Mesendoderm (in vitro differentiated cells): ENCODE measurements around the gene HPX.
"Not testable (repeated sequence)": the region's sequence is repeated elsewhere in the genome, so short reads cannot be mapped to it uniquely, and the experiment has no call there.

Source experiments
- DNase-seq: peaks from one replicate; pipeline ENCODE4 v3.0.0; 2013
- H2AK5ac ChIP-seq: 2 replicates; pipeline ENCODE4 v1.6.1; 2013; ENCODE audit warnings: low read length, inconsistent platforms
- H2BK120ac ChIP-seq: 2 replicates; pipeline ENCODE4 v1.6.1; 2013; ENCODE audit warnings: low read depth, mild to moderate bottlenecking, low read length, moderate library complexity, mixed read lengths
- H2BK15ac ChIP-seq: replicated peaks from 2 replicates; pipeline ENCODE4 v1.6.1; 2013; ENCODE audit warnings: low read depth, mild to moderate bottlenecking, moderate library complexity
- H2BK5ac ChIP-seq: 2 replicates; pipeline ENCODE4 v1.6.1; 2013; ENCODE audit warnings: low read length, inconsistent platforms
- H3K18ac ChIP-seq: 2 replicates; pipeline ENCODE4 v1.6.1; 2013; ENCODE audit warnings: mild to moderate bottlenecking, low read length, mixed read lengths
- H3K23ac ChIP-seq: one replicate; pipeline ENCODE4 v1.6.1; 2013; ENCODE audit warnings: low read length
- H3K27ac ChIP-seq: 2 replicates; pipeline ENCODE4 v1.5.1; 2013; ENCODE audit warnings: low read depth, mild to moderate bottlenecking, inconsistent platforms, low read length, moderate library complexity
- H3K27me3 ChIP-seq: 2 replicates; pipeline ENCODE4 v1.6.1; 2013; ENCODE audit warnings: low read length, control low read depth, mild to moderate bottlenecking, inconsistent platforms; ENCODE audit not compliant: insufficient read depth, poor library complexity
- H3K36me3 ChIP-seq: 2 replicates; pipeline ENCODE4 v1.6.1; 2013; ENCODE audit warnings: low read length, inconsistent platforms; ENCODE audit not compliant: control insufficient read depth, insufficient read depth
- H3K4ac ChIP-seq: one replicate; pipeline ENCODE4 v1.6.1; 2013; ENCODE audit warnings: low read depth, mild to moderate bottlenecking, low read length, moderate library complexity
- H3K4me1 ChIP-seq: 2 replicates; pipeline ENCODE4 v1.6.1; 2013; ENCODE audit warnings: low read depth, low read length, inconsistent platforms; ENCODE audit not compliant: control insufficient read depth
- H3K4me2 ChIP-seq: 2 replicates; pipeline ENCODE4 v1.6.1; 2013; ENCODE audit warnings: low read length
- H3K4me3 ChIP-seq: 2 replicates; pipeline ENCODE4 v1.5.1; 2013; ENCODE audit warnings: mild to moderate bottlenecking, low read length
- H3K56ac ChIP-seq: one replicate; pipeline ENCODE4 v1.6.1; 2013; ENCODE audit warnings: low read length
- H3K79me1 ChIP-seq: 2 replicates; pipeline ENCODE4 v1.6.1; 2013; ENCODE audit warnings: low read length, inconsistent platforms
- H3K79me2 ChIP-seq: 2 replicates; pipeline ENCODE4 v1.6.1; 2013; ENCODE audit warnings: mild to moderate bottlenecking, low read length; ENCODE audit not compliant: control insufficient read depth, insufficient read depth
- H3K9ac ChIP-seq: 2 replicates; pipeline ENCODE4 v1.6.1; 2013; ENCODE audit warnings: low read length, inconsistent platforms
- H4K5ac ChIP-seq: one replicate; pipeline ENCODE4 v1.6.1; 2013; ENCODE audit warnings: low read length
- H4K8ac ChIP-seq: one replicate; pipeline ENCODE4 v1.6.1; 2013; ENCODE audit warnings: low read depth, mild to moderate bottlenecking, control low read depth, low read length, moderate library complexity
- WGBS: extraction: QIAGEN DNeasy Blood & Tissue Kit; methylation state at CpG from one replicate; pipeline ENCODE4 v1.1.7; 2013; ENCODE audit warnings: low lambda C conversion rate, missing lambda C conversion rate; ENCODE audit not compliant: insufficient coverage; ENCODE audit errors: extremely low coverage; 5-methylcytosine and 5-hydroxymethylcytosine counted together

Gene HPX

GRCh38 chr11:6392251-6392650 lies 48.5 kb downstream of the HPX start:
- not testable (repeated sequence) for H3K4ac ChIP-seq, H3K56ac ChIP-seq, H3K27me3 ChIP-seq, H3K9ac ChIP-seq, H3K18ac ChIP-seq, H2BK15ac ChIP-seq, H3K4me2 ChIP-seq, DNase-seq, H4K5ac ChIP-seq, H2BK120ac ChIP-seq, H2BK5ac ChIP-seq, H3K79me1 ChIP-seq, H3K27ac ChIP-seq, H4K8ac ChIP-seq, H3K4me1 ChIP-seq, H3K23ac ChIP-seq, H2AK5ac ChIP-seq, H3K36me3 ChIP-seq, H3K4me3 ChIP-seq, H3K79me2 ChIP-seq
- no CpG with 5 or more reads among the region's 4 CpGs for WGBS

GRCh38 chr11:6391537-6392134 lies 49.2 kb downstream of the HPX start:
- no peak overlapping the region for H3K27ac ChIP-seq
- no peak overlapping the region for H3K9ac ChIP-seq
- no peak overlapping the region for H3K56ac ChIP-seq
- no CpG with 5 or more reads among the region's 18 CpGs for WGBS
- H3K4me1 ChIP-seq = peaks cover 4% of the 10 kb centered on the region
- H2AK5ac ChIP-seq = no peak overlapping the region
- no peaks in the 10 kb centered on the region for H3K36me3 ChIP-seq
- no peak for DNase-seq
- H2BK15ac ChIP-seq = no peak overlapping the region
- no peak overlapping the region for H3K18ac ChIP-seq
- no peaks in the 10 kb centered on the region for H3K27me3 ChIP-seq
- H3K79me1 ChIP-seq = no peaks in the 10 kb centered on the region
- no peak overlapping the region for H3K23ac ChIP-seq
- H3K79me2 ChIP-seq = no peaks in the 10 kb centered on the region
- no peak overlapping the region for H2BK120ac ChIP-seq
- H2BK5ac ChIP-seq = no peak overlapping the region
- H4K8ac ChIP-seq = no peak overlapping the region
- H3K4ac ChIP-seq = no peak overlapping the region
- H3K4me2 ChIP-seq = no peak overlapping the region
- no peak overlapping the region for H3K4me3 ChIP-seq
- H4K5ac ChIP-seq = no peak overlapping the region

GRCh38 chr11:6390718-6391469 lies 49.9 kb downstream of the HPX start:
- no peak overlapping the region for H4K5ac ChIP-seq
- no peak for DNase-seq
- H3K4me1 ChIP-seq = peaks cover 4% of the 10 kb centered on the region
- no peak overlapping the region for H2BK120ac ChIP-seq
- no peak overlapping the region for H2AK5ac ChIP-seq
- no peak overlapping the region for H4K8ac ChIP-seq
- H3K9ac ChIP-seq = peak overlapping the region; percentile 81
- no peaks in the 10 kb centered on the region for H3K27me3 ChIP-seq
- H3K23ac ChIP-seq = no peak overlapping the region
- H3K56ac ChIP-seq = peak overlapping the region; percentile 88
- H2BK15ac ChIP-seq = no peak overlapping the region
- H3K4me3 ChIP-seq = peak overlapping the region; percentile 70
- H3K36me3 ChIP-seq = no peaks in the 10 kb centered on the region
- H3K18ac ChIP-seq = no peak overlapping the region
- no peak overlapping the region for H2BK5ac ChIP-seq
- H3K4me2 ChIP-seq = peak overlapping the region; percentile 87
- H3K79me1 ChIP-seq = no peaks in the 10 kb centered on the region
- H3K4ac ChIP-seq = no peak overlapping the region
- H3K79me2 ChIP-seq = no peaks in the 10 kb centered on the region
- peak overlapping the region; percentile 29 for H3K27ac ChIP-seq
- no CpG with 5 or more reads among the region's 19 CpGs for WGBS

GRCh38 chr11:6389905-6390717 lies 50.7 kb downstream of the HPX start, which contains the start of gene SMPD1:
SMPD1 (plus strand) TSS chr11:6390474; CDS start chr11:6390599, 125 bp downstream.
- H3K23ac ChIP-seq = no peak within 1 kb of the TSS
- H3K9ac ChIP-seq = peak within 1 kb of the TSS; percentile 81
- H3K4me2 ChIP-seq = peak within 1 kb of the TSS; percentile 87
- H2BK15ac ChIP-seq = no peak within 1 kb of the TSS
- H2AK5ac ChIP-seq = no peak within 1 kb of the TSS
- no peaks in the 10 kb centered on the region for H3K36me3 ChIP-seq
- no peaks in the 10 kb centered on the region for H3K79me2 ChIP-seq
- no peaks in the 10 kb centered on the region for H3K79me1 ChIP-seq
- H4K5ac ChIP-seq = no peak within 1 kb of the TSS
- H3K4me1 ChIP-seq = peaks cover 4% of the 10 kb centered on the region
- WGBS = no CpG with 5 or more reads among the region's 63 CpGs
- no peak within 1 kb of the TSS for H2BK5ac ChIP-seq
- no peak within 1 kb of the TSS for H2BK120ac ChIP-seq
- peak within 1 kb of the TSS; percentile 91 for H3K56ac ChIP-seq
- DNase-seq = peak; percentile 93
- H3K4ac ChIP-seq = no peak within 1 kb of the TSS
- no peak within 1 kb of the TSS for H4K8ac ChIP-seq
- H3K27me3 ChIP-seq = no peaks in the 10 kb centered on the region
- no peak within 1 kb of the TSS for H3K18ac ChIP-seq
- H3K4me3 ChIP-seq = peak within 1 kb of the TSS; percentile 74
- peak within 1 kb of the TSS; percentile 29 for H3K27ac ChIP-seq

DNA sequence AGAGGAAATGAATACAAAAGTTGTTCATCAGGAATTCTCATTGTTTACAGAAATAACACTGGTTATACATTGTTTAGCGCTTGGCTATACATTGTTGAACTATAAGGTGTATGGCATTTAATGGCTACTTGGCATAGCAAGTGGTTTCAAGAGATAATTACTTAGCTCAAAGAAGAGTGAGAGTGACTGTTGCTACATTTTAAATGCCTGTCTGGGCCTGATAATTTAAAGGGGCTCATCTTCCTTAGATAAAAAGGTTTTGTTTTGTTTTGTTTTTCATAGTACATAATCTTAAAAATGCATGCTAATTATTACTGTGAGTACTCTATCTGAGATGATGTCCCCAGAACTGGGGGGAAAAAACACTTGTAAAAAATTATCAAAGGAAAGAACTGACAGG lies 52.0 kb downstream of the HPX start:
- Histone ChIP-seq H3K79me2 (no peaks in the 10 kb centered on the region), H2BK5ac (no peak overlapping the region), H3K4ac (no peak overlapping the region), H3K4me3 (no peak overlapping the region), H3K36me3 (no peaks in the 10 kb centered on the region), H4K8ac (no peak overlapping the region), H3K4me2 (no peak overlapping the region), H3K4me1 (peaks cover 4% of the 10 kb centered on the region), H3K56ac (no peak overlapping the region), H3K9ac (no peak overlapping the region), H3K79me1 (no peaks in the 10 kb centered on the region), H3K18ac (no peak overlapping the region), H2AK5ac (no peak overlapping the region), H4K5ac (no peak overlapping the region), H3K27ac (no peak overlapping the region), H3K27me3 (no peaks in the 10 kb centered on the region), H3K23ac (no peak overlapping the region), H2BK15ac (no peak overlapping the region), H2BK120ac (no peak overlapping the region)
- no CpG with 5 or more reads among the region's 1 CpG for WGBS
- DNase-seq = no peak
